Measurements from ENCODE around the gene LHFPL2.

DNA sequence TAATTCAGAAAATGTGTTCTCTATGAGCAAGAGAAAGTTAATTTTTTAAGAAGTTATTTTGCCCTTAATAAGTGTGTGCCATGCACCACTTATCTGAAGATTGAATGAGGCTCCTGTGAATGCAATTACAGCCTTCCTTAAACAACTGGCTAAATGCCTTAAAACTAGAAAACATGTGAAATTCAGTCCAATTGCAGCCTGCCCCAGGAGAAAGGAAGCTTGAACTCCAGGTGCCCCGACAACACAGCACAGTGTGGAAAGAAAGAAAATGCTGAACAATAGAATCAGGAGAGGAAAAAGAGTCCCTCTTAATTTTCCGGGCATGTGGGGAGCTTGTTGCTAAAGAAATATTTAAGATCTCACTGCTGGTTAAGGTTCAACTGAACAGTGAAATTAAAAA is 8.8 kb downstream of the LHFPL2 start:
- TF ChIP-seq CTCF (IDR thresholded peaks at IDR 0.05 in 8 of 11, conservative IDR thresholded peaks at IDR 0.05 in 3 of 11), result no peak
- no peak for TF ChIP-seq POLR2AphosphoS5 (IDR thresholded peaks at IDR 0.05)
- no peak for TF ChIP-seq POLR2A (IDR thresholded peaks at IDR 0.05)

Measured in spleen (tissue), 7 donors.